H9 (cell line): ENCODE measurements around the gene MYL9. TPM values are rescaled to one million over a fixed set of nuclear protein-coding genes. Genes with fewer than 3 reads are reported as not detected.

Experiments
- DNase-seq: peaks from one replicate; pipeline ENCODE4 v3.0.0-alpha.2; 2017
- H2AFZ ChIP-seq: one replicate; pipeline ENCODE4 v1.6.1; 2013; ENCODE audit warnings: mild to moderate bottlenecking, low read length, control low read depth, moderate library complexity
- H2AK5ac ChIP-seq: 2 replicates; pipeline ENCODE4 v1.6.1; 2013; ENCODE audit warnings: low read length, control low read depth, mixed read lengths; ENCODE audit not compliant: insufficient read length
- H2BK120ac ChIP-seq: one replicate; pipeline ENCODE4 v1.6.1; 2013; ENCODE audit warnings: low read depth, mild to moderate bottlenecking, low read length, control low read depth, inconsistent platforms; ENCODE audit not compliant: poor library complexity, severe bottlenecking
- H2BK12ac ChIP-seq: 2 replicates; pipeline ENCODE4 v1.6.1; 2013; ENCODE audit warnings: low read length, control low read depth, mixed read lengths, low read depth; ENCODE audit not compliant: insufficient read length
- H2BK15ac ChIP-seq: 2 replicates; pipeline ENCODE4 v1.6.1; 2013; ENCODE audit warnings: low read depth, low read length, control low read depth
- H2BK20ac ChIP-seq: one replicate; pipeline ENCODE4 v1.6.1; 2013; ENCODE audit warnings: low read depth, mild to moderate bottlenecking, low read length, control low read depth, inconsistent platforms; ENCODE audit not compliant: poor library complexity, severe bottlenecking
- H2BK5ac ChIP-seq: 2 replicates; pipeline ENCODE4 v1.6.1; 2013; ENCODE audit warnings: low read length, control low read depth, mixed read lengths; ENCODE audit not compliant: insufficient read length
- H3K14ac ChIP-seq: 2 replicates; pipeline ENCODE4 v1.6.1; 2013; ENCODE audit warnings: low read length, control low read depth; ENCODE audit not compliant: insufficient read depth
- H3K18ac ChIP-seq: 2 replicates; pipeline ENCODE4 v1.6.1; 2013; ENCODE audit warnings: low read depth, mild to moderate bottlenecking, mixed read lengths, low read length, control low read depth; ENCODE audit not compliant: insufficient read length
- H3K23ac ChIP-seq: 2 replicates; pipeline ENCODE4 v1.6.1; 2013; ENCODE audit warnings: low read length, control low read depth, mixed read lengths, low read depth; ENCODE audit not compliant: insufficient read length
- H3K23me2 ChIP-seq: 2 replicates; pipeline ENCODE4 v1.6.1; 2013; ENCODE audit warnings: low read depth, mild to moderate bottlenecking, mixed read lengths, low read length, control low read depth; ENCODE audit not compliant: insufficient read length, poor library complexity, severe bottlenecking
- H3K27ac ChIP-seq: 2 replicates; pipeline ENCODE4 v1.5.1; 2013; ENCODE audit warnings: low read length, control low read depth, mixed read lengths, low read depth; ENCODE audit not compliant: insufficient read length
- H3K27me3 ChIP-seq: 2 replicates; pipeline ENCODE4 v1.6.1; 2013; ENCODE audit warnings: low read length, control low read depth, inconsistent platforms; ENCODE audit not compliant: insufficient read depth
- H3K4ac ChIP-seq: 2 replicates; pipeline ENCODE4 v1.6.1; 2013; ENCODE audit warnings: low read depth, mild to moderate bottlenecking, control low read depth, inconsistent platforms, low read length, moderate library complexity
- H3K4me1 ChIP-seq: 2 replicates; pipeline ENCODE4 v1.6.1; 2013; ENCODE audit warnings: low read length, control low read depth, inconsistent platforms; ENCODE audit not compliant: insufficient read depth
- H3K4me2 ChIP-seq: 2 replicates; pipeline ENCODE4 v1.6.1; 2013; ENCODE audit warnings: low read length, control low read depth, mixed read lengths; ENCODE audit not compliant: insufficient read length, insufficient read depth
- H3K56ac ChIP-seq: 2 replicates; pipeline ENCODE4 v1.6.1; 2013; ENCODE audit warnings: low read depth, mild to moderate bottlenecking, mixed read lengths, low read length, control low read depth; ENCODE audit not compliant: insufficient read length
- H3K79me1 ChIP-seq: 2 replicates; pipeline ENCODE4 v1.6.1; 2013; ENCODE audit warnings: low read depth, mild to moderate bottlenecking, moderate library complexity, low read length, control low read depth, inconsistent platforms; ENCODE audit not compliant: insufficient read depth, poor library complexity, severe bottlenecking
- H3K79me2 ChIP-seq: 2 replicates; pipeline ENCODE4 v1.6.1; 2013; ENCODE audit warnings: low read length, control low read depth, inconsistent platforms; ENCODE audit not compliant: insufficient read depth
- H3K9ac ChIP-seq: 2 replicates; pipeline ENCODE4 v1.6.1; 2013; ENCODE audit warnings: low read length, control low read depth, mixed read lengths; ENCODE audit not compliant: insufficient read length; ENCODE audit errors: extremely low read depth
- H3K9me3 ChIP-seq: one replicate; pipeline ENCODE4 v1.6.1; 2013; ENCODE audit warnings: low read depth, low read length, inconsistent platforms; ENCODE audit not compliant: control insufficient read depth
- H3T11ph ChIP-seq: one replicate; pipeline ENCODE4 v1.6.1; 2013; ENCODE audit warnings: mild to moderate bottlenecking, low read length, control low read depth, inconsistent platforms
- H4K20me1 ChIP-seq: one replicate; pipeline ENCODE4 v1.6.1; 2013; ENCODE audit not compliant: control insufficient read depth, insufficient read length, insufficient read depth
- H4K5ac ChIP-seq: 2 replicates; pipeline ENCODE4 v1.6.1; 2013; ENCODE audit warnings: low read depth, mild to moderate bottlenecking, mixed read lengths, low read length, control low read depth; ENCODE audit not compliant: insufficient read length
- H4K8ac ChIP-seq: replicated peaks from 2 replicates; pipeline ENCODE4 v1.6.1; 2013; ENCODE audit warnings: low read length, control low read depth, mixed read lengths, low read depth; ENCODE audit not compliant: insufficient read length
- H4K91ac ChIP-seq: 2 replicates; pipeline ENCODE4 v1.6.1; 2013; ENCODE audit warnings: low read depth, mild to moderate bottlenecking, moderate library complexity, mixed read lengths, low read length, control low read depth; ENCODE audit not compliant: insufficient read length
- H3K27ac Mint-ChIP-seq, 3 experiments: 2 replicates in 2 of 3; 3 replicates in 1 of 3; pipeline ENCODE4 v1.8.0; 2020 to 2021; ENCODE audit warnings: mixed read lengths in 3 of 3, mild to moderate bottlenecking in 1 of 3, moderate library complexity in 1 of 3
- H3K27me3 Mint-ChIP-seq: 2 replicates; pipeline ENCODE4 v1.8.0; 2021; ENCODE audit warnings: low read depth, mild to moderate bottlenecking, moderate library complexity, mixed read lengths
- H3K36me3 Mint-ChIP-seq, 3 experiments: 2 replicates in 2 of 3; 3 replicates in 1 of 3; pipeline ENCODE4 v1.8.0; 2020 to 2021; ENCODE audit warnings: low read depth in 3 of 3, mixed read lengths in 3 of 3; ENCODE audit not compliant: insufficient read depth in 1 of 3
- H3K4me1 Mint-ChIP-seq, 2 experiments: 2 replicates each; pipeline ENCODE4 v1.8.0; 2020; ENCODE audit warnings: mixed read lengths in 2 of 2
- H3K4me3 Mint-ChIP-seq, 2 experiments: 2 replicates in 1 of 2; 3 replicates in 1 of 2; pipeline ENCODE4 v1.8.0; 2020 to 2021; ENCODE audit warnings: mild to moderate bottlenecking in 2 of 2, mixed read lengths in 2 of 2, moderate library complexity in 1 of 2
- H3K9me3 Mint-ChIP-seq, 2 experiments: 2 replicates in 1 of 2; 3 replicates in 1 of 2; pipeline ENCODE4 v1.8.0; 2020; ENCODE audit warnings: mild to moderate bottlenecking in 2 of 2, mixed read lengths in 2 of 2, moderate library complexity in 1 of 2
- WGBS: extraction: QIAGEN DNeasy Blood & Tissue Kit; methylation state at CpG from one replicate; pipeline ENCODE4 v1.1.7; 2013; ENCODE audit warnings: missing lambda C conversion rate, low lambda C conversion rate, mixed read lengths; ENCODE audit not compliant: insufficient read length; ENCODE audit errors: extremely low coverage; 5-methylcytosine and 5-hydroxymethylcytosine counted together
- long read RNA-seq: library from polyadenylated mRNA; unstranded; transcript quantifications from one replicate; pipeline ENCODE4 v2.0.0, GENCODE V29; 2020
- total RNA-seq: library from RNA; stranded (reverse); gene quantifications from 2 replicates; pipeline ENCODE4 v1.2.1, GENCODE V29; 2021
- TF ChIP-seq, protein P1 (sequence below): fragments of 200-600 bp; sonication (generic); conservative IDR thresholded peaks from 3 replicates; pipeline ENCODE4 v1.8.0; 2021; ENCODE audit warnings: antibody characterized with exemption, mild to moderate bottlenecking

The MYL9 gene
- total RNA-seq = 217 and 218 TPM in 2 replicates
- long read RNA-seq, transcript MYL9-201 (4 exons, 2,821 nt) = major isoform, 182 of 208 reads
- long read RNA-seq, partial matches to known transcripts = 10 of 208 reads
- long read RNA-seq, other reads (novel, unspliced or antisense) = 13 of 208 reads

DNA sequence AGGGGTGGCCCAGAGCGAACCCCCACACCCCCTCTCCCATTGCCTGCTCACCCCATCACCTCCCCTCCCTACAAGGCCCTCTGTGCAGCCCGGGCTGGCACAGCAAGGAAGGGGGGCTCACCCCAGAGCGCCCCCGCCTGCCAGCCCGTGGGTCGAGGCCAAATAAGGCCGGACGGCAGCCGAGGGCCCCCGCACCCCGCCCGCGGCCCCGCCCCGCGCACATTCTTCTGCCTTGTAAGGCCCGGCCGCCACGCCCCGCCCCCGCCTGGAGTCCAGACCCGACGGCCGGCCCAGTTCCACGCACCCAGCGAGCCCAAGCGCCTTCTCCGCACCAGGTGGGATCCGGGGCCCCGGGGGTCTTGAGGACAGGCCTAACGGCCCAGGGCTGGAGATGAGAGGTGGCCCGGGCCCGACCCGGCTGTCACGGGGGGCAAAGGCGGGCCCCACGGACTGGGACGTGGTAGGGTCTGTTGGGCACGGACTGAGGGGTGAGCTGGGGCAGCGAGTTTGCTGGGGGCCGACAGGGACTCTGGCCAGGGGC is at the start of gene MYL9:
MYL9 (plus strand) TSS at position 293 of the 541 bp plus-strand sequence. CDS start 3,366 bp downstream, outside the sequence.
- peak within 1 kb of the TSS; percentile 74 to 75 for H3K4me3 Mint-ChIP-seq
- Histone ChIP-seq H3K18ac (peak within 1 kb of the TSS; percentile 18), H4K91ac (no peak within 1 kb of the TSS), H3T11ph (no peak within 1 kb of the TSS), H3K9ac (peak within 1 kb of the TSS; percentile 9), H3K4me2 (peak within 1 kb of the TSS; percentile 23), H3K9me3 (no peaks in the 10 kb centered on the region), H3K4ac (no peak within 1 kb of the TSS; the same call in 1 of the 2 replicates), H3K27me3 (no peaks in the 10 kb centered on the region), H3K14ac (peak within 1 kb of the TSS; percentile 62; the same call in 1 of the 2 replicates), H2BK20ac (no peak within 1 kb of the TSS), H3K79me1 (no peaks in the 10 kb centered on the region), H2BK5ac (no peak within 1 kb of the TSS), H3K27ac (no peak within 1 kb of the TSS), H4K20me1 (peaks cover 3% of the 10 kb centered on the region), H3K23me2 (no peaks in the 10 kb centered on the region), H4K5ac (no peak within 1 kb of the TSS), H2BK15ac (no peak within 1 kb of the TSS), H2AK5ac (no peak within 1 kb of the TSS), H4K8ac (no peak within 1 kb of the TSS), H2AFZ (no peak within 1 kb of the TSS), H2BK120ac (no peak within 1 kb of the TSS), H3K56ac (no peak within 1 kb of the TSS), H2BK12ac (no peak within 1 kb of the TSS), H3K4me1 (no peaks in the 10 kb centered on the region; the same call in 1 of the 2 replicates), H3K79me2 (no peaks in the 10 kb centered on the region; the same call in 1 of the 2 replicates), H3K23ac (no peak within 1 kb of the TSS)
- TF ChIP-seq, protein P1, sequence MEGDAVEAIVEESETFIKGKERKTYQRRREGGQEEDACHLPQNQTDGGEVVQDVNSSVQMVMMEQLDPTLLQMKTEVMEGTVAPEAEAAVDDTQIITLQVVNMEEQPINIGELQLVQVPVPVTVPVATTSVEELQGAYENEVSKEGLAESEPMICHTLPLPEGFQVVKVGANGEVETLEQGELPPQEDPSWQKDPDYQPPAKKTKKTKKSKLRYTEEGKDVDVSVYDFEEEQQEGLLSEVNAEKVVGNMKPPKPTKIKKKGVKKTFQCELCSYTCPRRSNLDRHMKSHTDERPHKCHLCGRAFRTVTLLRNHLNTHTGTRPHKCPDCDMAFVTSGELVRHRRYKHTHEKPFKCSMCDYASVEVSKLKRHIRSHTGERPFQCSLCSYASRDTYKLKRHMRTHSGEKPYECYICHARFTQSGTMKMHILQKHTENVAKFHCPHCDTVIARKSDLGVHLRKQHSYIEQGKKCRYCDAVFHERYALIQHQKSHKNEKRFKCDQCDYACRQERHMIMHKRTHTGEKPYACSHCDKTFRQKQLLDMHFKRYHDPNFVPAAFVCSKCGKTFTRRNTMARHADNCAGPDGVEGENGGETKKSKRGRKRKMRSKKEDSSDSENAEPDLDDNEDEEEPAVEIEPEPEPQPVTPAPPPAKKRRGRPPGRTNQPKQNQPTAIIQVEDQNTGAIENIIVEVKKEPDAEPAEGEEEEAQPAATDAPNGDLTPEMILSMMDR = no peak
- no peaks in the 10 kb centered on the region for H3K9me3 Mint-ChIP-seq
- H3K27ac Mint-ChIP-seq = peak within 1 kb of the TSS in 2 of 3 experiments; percentile 86 to 91; a peak in 3 of 7 replicates
- peaks cover 35 to 39% of the 10 kb centered on the region in 2 experiments for H3K4me1 Mint-ChIP-seq
- DNase-seq = peak; percentile 76
- no CpG with 5 or more reads among the region's 41 CpGs for WGBS
- H3K36me3 Mint-ChIP-seq = peaks cover 9 to 17% (median 11%) of the 10 kb centered on the region in 3 experiments; a peak in 6 of 7 replicates
- H3K27me3 Mint-ChIP-seq = no peaks in the 10 kb centered on the region
